ENCODE data around the gene SUMO2.
A peak's percentile ranks its signal among the peaks of the same experiment; 100 is the strongest.

The SUMO2 gene

DNA sequence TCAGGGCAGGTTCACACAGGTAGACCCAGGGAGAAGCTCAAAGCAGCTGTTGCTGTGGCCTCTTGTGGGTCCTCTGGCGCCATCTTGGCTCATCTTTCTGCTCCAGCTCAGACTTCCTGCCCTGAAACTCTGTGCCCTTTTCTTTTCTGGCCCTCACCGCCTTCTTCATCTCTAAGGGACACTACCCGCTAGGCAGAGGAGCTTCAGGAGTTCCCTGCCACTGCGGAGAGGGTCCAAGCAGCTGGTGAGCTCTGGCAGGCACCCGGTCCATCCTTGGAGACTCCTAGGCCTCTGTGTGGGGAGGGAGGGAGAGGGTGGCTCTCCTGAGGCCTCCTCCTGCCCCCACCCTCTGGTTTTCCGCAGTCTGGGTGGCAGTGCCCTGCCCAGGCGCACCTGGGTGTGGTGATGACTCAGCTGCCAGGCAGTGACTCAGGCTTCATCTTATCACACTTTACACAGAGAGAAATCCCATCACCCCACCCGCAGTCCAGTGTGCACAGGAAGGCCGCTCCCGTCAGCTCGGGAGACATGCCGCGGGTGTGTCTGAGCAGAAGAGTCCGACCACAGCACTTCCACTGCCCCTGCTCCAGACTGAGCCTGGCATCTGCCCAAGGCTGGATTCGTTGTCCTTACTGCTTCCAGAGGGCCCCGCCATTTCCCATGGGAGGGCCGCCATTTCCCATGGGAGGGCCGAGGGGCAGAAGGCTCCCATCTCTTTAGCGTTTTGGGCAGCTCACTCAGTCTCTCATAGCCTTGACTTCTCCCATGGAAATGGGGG lies 58.5 kb downstream of the SUMO2 start:
- DNase-seq (ENCODE audit: low read depth) = peak; percentile 35

GRCh38 chr17:75118307-75118706 lies 64.5 kb downstream of the SUMO2 start:
- DNase-seq (ENCODE audit: low read depth) = no peak

DNA sequence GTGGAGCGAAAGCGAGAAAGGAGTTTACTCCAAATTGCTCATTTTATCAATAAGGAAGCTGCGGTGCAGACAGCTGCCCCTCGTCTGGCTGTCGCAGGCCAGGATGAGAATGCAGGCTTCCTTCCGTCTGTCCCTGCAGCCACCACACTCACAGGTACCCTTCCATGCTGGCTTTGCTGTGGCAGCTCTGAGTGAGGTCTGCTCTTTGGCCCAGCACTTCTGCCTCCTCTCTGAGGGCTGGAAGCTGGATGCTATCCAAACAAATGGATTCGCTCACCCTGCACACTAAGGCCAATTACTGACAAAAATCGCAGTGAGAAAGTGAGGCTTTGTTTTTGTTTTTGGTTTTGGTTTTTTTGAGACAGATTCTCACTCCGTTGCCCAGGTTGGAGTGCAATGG lies 66.0 kb downstream of the SUMO2 start:
- no peak for DNase-seq (ENCODE audit: low read depth)
